MM.1S (cell line): ENCODE measurements around the gene ARHGEF1.

Source experiments
- DNase-seq: peaks from one replicate; pipeline ENCODE4 v3.0.0-alpha.2; 2015
- H2AFZ ChIP-seq: fragments of 300-600 bp; sonication (generic); 2 replicates; pipeline ENCODE4 v1.6.0; 2016; ENCODE audit warnings: antibody characterized with exemption, low read length
- H3F3A ChIP-seq: fragments of 300-600 bp; sonication (generic); 2 replicates; pipeline ENCODE4 v1.6.1; 2016; ENCODE audit warnings: mild to moderate bottlenecking, antibody characterized with exemption, low read length, moderate library complexity, mixed read lengths; ENCODE audit not compliant: insufficient read depth
- H3K27ac ChIP-seq: fragments of 300-600 bp; sonication (generic); 2 replicates; pipeline ENCODE4 v1.5.1; 2016; ENCODE audit warnings: mild to moderate bottlenecking, low read length
- H3K27me3 ChIP-seq: fragments of 300-600 bp; sonication (generic); replicated peaks from 2 replicates; pipeline ENCODE4 v1.6.0; 2016; ENCODE audit warnings: low read length; ENCODE audit not compliant: insufficient read depth
- H3K36me3 ChIP-seq: fragments of 300-600 bp; sonication (generic); replicated peaks from 2 replicates; pipeline ENCODE4 v1.6.1; 2016; ENCODE audit warnings: mild to moderate bottlenecking, low read length, mixed read lengths; ENCODE audit not compliant: insufficient read depth
- H3K4me1 ChIP-seq: fragments of 300-600 bp; sonication (generic); 2 replicates; pipeline ENCODE4 v1.6.1; 2016; ENCODE audit warnings: low read length, mixed read lengths
- H3K4me2 ChIP-seq: fragments of 300-600 bp; sonication (generic); 2 replicates; pipeline ENCODE4 v1.6.0; 2016; ENCODE audit warnings: low read depth, low read length
- H3K4me3 ChIP-seq: fragments of 300-600 bp; sonication (generic); 2 replicates; pipeline ENCODE4 v1.5.1; 2016; ENCODE audit warnings: low read length, mixed read lengths
- H3K79me2 ChIP-seq: fragments of 300-600 bp; sonication (generic); 2 replicates; pipeline ENCODE4 v1.6.1; 2016; ENCODE audit warnings: mixed run types, low read length, mixed read lengths
- H3K9ac ChIP-seq: fragments of 300-600 bp; sonication (generic); 2 replicates; pipeline ENCODE4 v1.6.1; 2016; ENCODE audit warnings: low read length, mixed read lengths
- H3K9me2 ChIP-seq: fragments of 300-600 bp; sonication (generic); replicated peaks from 2 replicates; pipeline ENCODE4 v1.6.1; 2016; ENCODE audit warnings: mild to moderate bottlenecking, low read length, mixed read lengths; ENCODE audit not compliant: insufficient read depth
- H3K9me3 ChIP-seq: fragments of 300-600 bp; sonication (generic); replicated peaks from 2 replicates; pipeline ENCODE4 v1.6.1; 2016; ENCODE audit warnings: mild to moderate bottlenecking, low read length, mixed read lengths; ENCODE audit not compliant: insufficient read depth
- H4K20me1 ChIP-seq: fragments of 300-600 bp; sonication (generic); 2 replicates; pipeline ENCODE4 v1.6.1; 2016; ENCODE audit warnings: mild to moderate bottlenecking, low read length, moderate library complexity, mixed read lengths; ENCODE audit not compliant: insufficient read depth
- CTCF ChIP-seq: fragments of 300-600 bp; sonication (generic); IDR thresholded peaks from 2 replicates; pipeline ENCODE4 v1.5.1; 2016; ENCODE audit warnings: antibody characterized with exemption, low read length, mixed read lengths
- EZH2 ChIP-seq: fragments of 300-600 bp; sonication (generic); optimal IDR thresholded peaks from 2 replicates; pipeline ENCODE3; 2017; ENCODE audit warnings: low read depth, mild to moderate bottlenecking, antibody characterized with exemption, low read length, mixed read lengths
- EZH2phosphoT487 ChIP-seq: fragments of 300-600 bp; sonication (generic); IDR thresholded peaks from 2 replicates; pipeline ENCODE4 v1.6.1; 2018; ENCODE audit warnings: antibody characterized with exemption, low read length

Gene ARHGEF1

DNA sequence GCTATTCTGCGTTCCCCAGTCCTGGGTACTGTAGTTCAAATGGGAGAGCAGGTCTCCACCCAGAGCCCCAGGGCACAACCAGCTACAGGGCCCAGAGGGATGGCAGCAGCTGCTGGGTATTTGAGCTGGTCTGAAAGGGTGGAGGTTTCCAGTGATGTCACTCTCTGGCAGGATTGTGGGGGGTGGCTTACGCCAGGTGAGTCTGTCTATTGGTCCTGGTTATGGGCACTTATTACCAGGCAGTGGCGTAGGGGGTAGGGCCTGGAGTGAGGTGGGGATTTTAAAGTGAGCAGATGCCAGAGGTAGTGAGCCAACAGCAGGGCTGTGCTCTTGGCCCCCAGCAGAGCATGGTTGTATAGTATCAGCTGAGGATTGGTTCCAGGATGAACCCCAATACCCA lies 16.7 kb upstream of the ARHGEF1 start:
- H3K79me2 ChIP-seq, result peaks cover 83% of the 10 kb centered on the region
- H3K4me3 ChIP-seq, result no peak overlapping the region
- TF ChIP-seq EZH2, result no peak
- no peak for TF ChIP-seq CTCF
- TF ChIP-seq EZH2phosphoT487, result no peak

GRCh38 chr19:41868120-41868988 lies 14.6 kb upstream of the ARHGEF1 start:
- no peaks in the 10 kb centered on the region for H3K9me3 ChIP-seq
- H3K4me3 ChIP-seq, result no peak overlapping the region; the same call in 1 of the 2 replicates
- H3F3A ChIP-seq, result peaks cover 88% of the 10 kb centered on the region
- H3K27ac ChIP-seq, result peak overlapping the region; percentile 80; the same call in 1 of the 2 replicates
- H2AFZ ChIP-seq, result no peak overlapping the region
- peaks cover 62% of the 10 kb centered on the region for H3K79me2 ChIP-seq
- H3K36me3 ChIP-seq, result peaks cover 17% of the 10 kb centered on the region
- peak overlapping the region; percentile 32; the same call in 1 of the 2 replicates for H3K4me2 ChIP-seq
- peaks cover 34% of the 10 kb centered on the region; the same call in 1 of the 2 replicates for H4K20me1 ChIP-seq
- no peaks in the 10 kb centered on the region for H3K9me2 ChIP-seq
- H3K27me3 ChIP-seq, result no peaks in the 10 kb centered on the region
- TF ChIP-seq EZH2 (no peak), CTCF (no peak), EZH2phosphoT487 (no peak)
- H3K9ac ChIP-seq, result peak overlapping the region; percentile 8; the same call in 1 of the 2 replicates
- peaks cover 78% of the 10 kb centered on the region for H3K4me1 ChIP-seq
- DNase-seq, result peak; percentile 63

More for the DNA sequence above, 16.7 kb upstream of the ARHGEF1 start:
- DNase-seq, result no peak
- Histone ChIP-seq H3K9ac (no peak overlapping the region), H3K4me1 (peaks cover 86% of the 10 kb centered on the region), H3K9me2 (no peaks in the 10 kb centered on the region), H4K20me1 (peaks cover 43% of the 10 kb centered on the region), H3K36me3 (peaks cover 21% of the 10 kb centered on the region), H3K27me3 (no peaks in the 10 kb centered on the region), H2AFZ (no peak overlapping the region), H3K27ac (no peak overlapping the region; the same call in 1 of the 2 replicates), H3K4me2 (no peak overlapping the region; the same call in 1 of the 2 replicates), H3K9me3 (no peaks in the 10 kb centered on the region), H3F3A (peaks cover 75% of the 10 kb centered on the region)

- TF ChIP-seq EZH2 (no peak), EZH2phosphoT487 (no peak), CTCF (no peak)
- DNase-seq, result no peak
- Histone ChIP-seq H3K9me2 (no peaks in the 10 kb centered on the region), H3K27me3 (no peaks in the 10 kb centered on the region), H4K20me1 (peaks cover 33% of the 10 kb centered on the region; the same call in 1 of the 2 replicates), H3K79me2 (peaks cover 56% of the 10 kb centered on the region), H3K4me1 (peaks cover 74% of the 10 kb centered on the region), H3K9me3 (no peaks in the 10 kb centered on the region), H3F3A (peaks cover 85% of the 10 kb centered on the region), H2AFZ (no peak overlapping the region), H3K4me3 (no peak overlapping the region), H3K9ac (no peak overlapping the region), H3K4me2 (peak overlapping the region; percentile 21; the same call in 1 of the 2 replicates), H3K36me3 (peaks cover 14% of the 10 kb centered on the region), H3K27ac (peak overlapping the region; percentile 80; the same call in 1 of the 2 replicates)
Measured at GRCh38 chr19:41868989-41869300, 14.0 kb upstream of the ARHGEF1 start.
